HEK293 (cell line): Measurements from ENCODE around the gene THRA.

ENCODE experiments used
- CTCF ChIA-PET: fragments of 350-600 bp; formaldehyde crosslinking; extraction: SDS; loops from one replicate; lab custom pipeline; 2021; ENCODE audit warnings: antibody characterized with exemption; lab: Yijun Ruan, JAX
- POLR2A ChIA-PET: fragments of 300-600 bp; formaldehyde crosslinking; extraction: SDS; loops from one replicate; lab custom pipeline; 2020; ENCODE audit warnings: antibody characterized with exemption, inconsistent platforms; lab: Yijun Ruan, JAX
- H3K27ac ChIP-seq: fragments of 200-500 bp; sonication (Bioruptor generic); 2 replicates; pipeline ENCODE4 v1.5.1; 2014; ENCODE audit warnings: low read depth, low read length, control low read depth, inconsistent platforms; ENCODE audit errors: extremely low read depth
- H3K36me3 ChIP-seq, 2 experiments: fragments of 200-500 bp in 1 of 2; sonication (Bioruptor generic) in 1 of 2; 1 replicate in 1 of 2; 2 replicates in 1 of 2; pipeline ENCODE4 v1.5.1; 2014 to 2017; ENCODE audit warnings: inconsistent platforms in 2 of 2, low read length in 2 of 2; ENCODE audit not compliant: control insufficient read depth in 2 of 2, insufficient read depth in 1 of 2
- H3K4me1 ChIP-seq: fragments of 200-500 bp; sonication (Bioruptor generic); 2 replicates; pipeline ENCODE4 v1.5.1; 2014; ENCODE audit warnings: mild to moderate bottlenecking, low read length, inconsistent platforms; ENCODE audit not compliant: control insufficient read depth, insufficient read depth
- H3K4me3 ChIP-seq: 2 replicates; pipeline ENCODE4 v1.5.1; 2011; ENCODE audit warnings: low read depth, mild to moderate bottlenecking, control low read depth, low read length, moderate library complexity
- H3K9me3 ChIP-seq: fragments of 200-500 bp; sonication (Bioruptor generic); 2 replicates; pipeline ENCODE4 v1.5.1; 2014; ENCODE audit warnings: low read depth, low read length, inconsistent platforms; ENCODE audit not compliant: control insufficient read depth, insufficient read depth
- HOXC10 ChIP-seq: sonication (generic); formaldehyde crosslinking; IDR thresholded peaks from 2 replicates; pipeline ENCODE4 v1.8.1; 2023; ENCODE audit warnings: mild to moderate bottlenecking, missing genetic modification reagents
- HOXD13 ChIP-seq: sonication (generic); formaldehyde crosslinking; IDR thresholded peaks from 2 replicates; pipeline ENCODE4 v1.8.0; 2022; ENCODE audit warnings: missing genetic modification reagents, borderline replicate concordance
- KLF9 ChIP-seq: fragments of 450-650 bp; formaldehyde crosslinking; IDR thresholded peaks from 2 replicates; pipeline ENCODE4 v1.5.1; 2016; ENCODE audit warnings: missing biosample characterization, missing genetic modification characterization, low read depth
- MEIS1 ChIP-seq: sonication (generic); formaldehyde crosslinking; IDR thresholded peaks from 2 replicates; pipeline ENCODE4 v1.8.1; 2022; ENCODE audit warnings: missing genetic modification reagents, mild to moderate bottlenecking, borderline replicate concordance
- PRDM1 ChIP-seq: fragments of 450-650 bp; formaldehyde crosslinking; IDR thresholded peaks from 2 replicates; pipeline ENCODE4; 2016; ENCODE audit warnings: missing biosample characterization, missing genetic modification characterization
- PRDM4 ChIP-seq: fragments of 450-650 bp; formaldehyde crosslinking; IDR thresholded peaks from 2 replicates; pipeline ENCODE4 v1.5.1; 2017; ENCODE audit warnings: missing biosample characterization, missing genetic modification characterization
- SP2 ChIP-seq: fragments of 450-650 bp; formaldehyde crosslinking; IDR thresholded peaks from 2 replicates; pipeline ENCODE4 v1.5.1; 2016; ENCODE audit warnings: missing biosample characterization, missing genetic modification characterization
- WT1 ChIP-seq: fragments of 450-650 bp; formaldehyde crosslinking; IDR thresholded peaks from 2 replicates; pipeline ENCODE4 v1.5.1; 2016; ENCODE audit warnings: missing biosample characterization, missing genetic modification characterization
- ZEB2 ChIP-seq: fragments of 450-650 bp; formaldehyde crosslinking; IDR thresholded peaks from 2 replicates; pipeline ENCODE4 v1.5.1; 2016; ENCODE audit warnings: missing biosample characterization, missing genetic modification characterization
- ZIC2 ChIP-seq: fragments of 450-650 bp; formaldehyde crosslinking; IDR thresholded peaks from 2 replicates; pipeline ENCODE4 v1.5.1; 2016; ENCODE audit warnings: missing biosample characterization, missing genetic modification characterization
- ZNF121 ChIP-seq: fragments of 450-650 bp; formaldehyde crosslinking; IDR thresholded peaks from 2 replicates; pipeline ENCODE4 v1.5.1; 2016; ENCODE audit warnings: missing biosample characterization, missing genetic modification characterization
- ZNF132 ChIP-seq: fragments of 450-650 bp; formaldehyde crosslinking; IDR thresholded peaks from 2 replicates; pipeline ENCODE4 v1.5.1; 2017; ENCODE audit warnings: missing biosample characterization, missing genetic modification characterization, borderline replicate concordance
- ZNF174 ChIP-seq: fragments of 450-650 bp; formaldehyde crosslinking; IDR thresholded peaks from 2 replicates; pipeline ENCODE4 v1.5.0; 2017; ENCODE audit warnings: missing biosample characterization, mild to moderate bottlenecking, missing genetic modification characterization
- ZNF37A ChIP-seq: fragments of 450-650 bp; IDR thresholded peaks from 2 replicates; pipeline ENCODE4 v1.5.1; 2018; ENCODE audit warnings: missing biosample characterization, missing genetic modification characterization
- ZNF529 ChIP-seq: fragments of 450-650 bp; formaldehyde crosslinking; IDR thresholded peaks from 2 replicates; pipeline ENCODE4 v1.5.1; 2017; ENCODE audit warnings: missing genetic modification characterization, missing biosample characterization; ENCODE audit not compliant: insufficient replicate concordance
- ZNF610 ChIP-seq: fragments of 450-650 bp; formaldehyde crosslinking; IDR thresholded peaks from 2 replicates; pipeline ENCODE4 v1.5.1; 2016; ENCODE audit warnings: missing biosample characterization, missing genetic modification characterization, borderline replicate concordance
- ZNF664 ChIP-seq: fragments of 450-650 bp; formaldehyde crosslinking; IDR thresholded peaks from 2 replicates; pipeline ENCODE4 v1.5.1; 2016; ENCODE audit warnings: missing biosample characterization, missing genetic modification characterization
- ZNF747 ChIP-seq: fragments of 450-650 bp; formaldehyde crosslinking; IDR thresholded peaks from 2 replicates; pipeline ENCODE4 v1.5.1; 2016; ENCODE audit warnings: missing biosample characterization, missing genetic modification characterization
- TF ChIP-seq, protein P1 (sequence below): fragments of 450-650 bp; formaldehyde crosslinking; IDR thresholded peaks from 2 replicates; pipeline ENCODE4 v1.5.1; 2017; ENCODE audit warnings: missing biosample characterization, missing genetic modification characterization

THRA gene

GRCh38 chr17:40130352-40131042 lies 67.7 kb downstream of the THRA start:
- Histone ChIP-seq H3K36me3 (peaks cover 99% of the 10 kb centered on the region in 2 experiments), H3K9me3 (no peaks in the 10 kb centered on the region), H3K4me1 (no peaks in the 10 kb centered on the region), H3K27ac (peak overlapping the region; percentile 19; the same call in 1 of the 2 replicates), H3K4me3 (no peak overlapping the region)
- TF ChIP-seq ZNF747 (tag by site-specific recombination) (no peak), HOXC10 (CRISPR knock-in tag) (no peak), ZNF132 (tag by site-specific recombination) (no peak)
- ChIA-PET POLR2A (interaction anchor here (1.4 kb wide), 1 partner anchor 17 kb away, joined by 8 read pairs; no protein-coding TSS in a partner anchor), CTCF (interaction anchor here (0.5 kb wide), 1 partner anchor 756 kb away, joined by 3 read pairs; no protein-coding TSS in a partner anchor)

GRCh38 chr17:40134184-40134583 lies 71.4 kb downstream of the THRA start:
- Histone ChIP-seq H3K4me1 (peaks cover under 1% of the 10 kb centered on the region; the same call in 1 of the 2 replicates), H3K9me3 (no peaks in the 10 kb centered on the region), H3K36me3 (peaks cover 86 to 91% of the 10 kb centered on the region in 2 experiments), H3K27ac (no peak overlapping the region), H3K4me3 (no peak overlapping the region)
- ChIA-PET POLR2A (interaction anchor here (2.7 to 4.1 kb wide), 2 partner anchors 11 to 20 kb away, joined by 15 to 22 read pairs; no protein-coding TSS in a partner anchor), CTCF (interaction anchor here (0.8 to 4.1 kb wide), 4 partner anchors 10 to 34 kb away, joined by 3 to 26 read pairs (median 3); no protein-coding TSS in a partner anchor)
- TF ChIP-seq ZIC2 (no peak), HOXD13 (CRISPR knock-in tag) (no peak), ZNF174 (tag by site-specific recombination) (no peak), ZNF610 (tag by site-specific recombination) (no peak), ZNF121 (no peak), PRDM4 (tag by site-specific recombination) (no peak), WT1 (tag by site-specific recombination) (no peak), ZEB2 (tag by site-specific recombination) (no peak), ZNF664 (no peak), ZNF37A (no peak), KLF9 (tag by site-specific recombination) (no peak), SP2 (no peak), MEIS1 (CRISPR knock-in tag) (no peak)
- TF ChIP-seq, protein P1, sequence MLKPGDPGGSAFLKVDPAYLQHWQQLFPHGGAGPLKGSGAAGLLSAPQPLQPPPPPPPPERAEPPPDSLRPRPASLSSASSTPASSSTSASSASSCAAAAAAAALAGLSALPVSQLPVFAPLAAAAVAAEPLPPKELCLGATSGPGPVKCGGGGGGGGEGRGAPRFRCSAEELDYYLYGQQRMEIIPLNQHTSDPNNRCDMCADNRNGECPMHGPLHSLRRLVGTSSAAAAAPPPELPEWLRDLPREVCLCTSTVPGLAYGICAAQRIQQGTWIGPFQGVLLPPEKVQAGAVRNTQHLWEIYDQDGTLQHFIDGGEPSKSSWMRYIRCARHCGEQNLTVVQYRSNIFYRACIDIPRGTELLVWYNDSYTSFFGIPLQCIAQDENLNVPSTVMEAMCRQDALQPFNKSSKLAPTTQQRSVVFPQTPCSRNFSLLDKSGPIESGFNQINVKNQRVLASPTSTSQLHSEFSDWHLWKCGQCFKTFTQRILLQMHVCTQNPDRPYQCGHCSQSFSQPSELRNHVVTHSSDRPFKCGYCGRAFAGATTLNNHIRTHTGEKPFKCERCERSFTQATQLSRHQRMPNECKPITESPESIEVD (tag by site-specific recombination) = no peak

- ChIA-PET CTCF (interaction anchor here (1.0 to 4.1 kb wide), 2 partner anchors 23 to 56 kb away, joined by 3 to 26 read pairs; no protein-coding TSS in a partner anchor), POLR2A (interaction anchor here (4.1 kb wide), 1 partner anchor 22 kb away, joined by 22 read pairs; no protein-coding TSS in a partner anchor)
- TF ChIP-seq ZNF529 (tag by site-specific recombination) (no peak), PRDM1 (tag by site-specific recombination) (peak; percentile 33; the same call in 1 of the 2 replicates)
- Histone ChIP-seq H3K4me3 (no peak overlapping the region), H3K27ac (no peak overlapping the region), H3K4me1 (peaks cover 3% of the 10 kb centered on the region; the same call in 1 of the 2 replicates), H3K36me3 (peaks cover 70 to 75% of the 10 kb centered on the region in 2 experiments), H3K9me3 (no peaks in the 10 kb centered on the region)
These were observed 73.1 kb downstream of the THRA start for GRCh38 chr17:40135817-40136216.
